ENCODE results near the gene EDEM3.

DNA sequence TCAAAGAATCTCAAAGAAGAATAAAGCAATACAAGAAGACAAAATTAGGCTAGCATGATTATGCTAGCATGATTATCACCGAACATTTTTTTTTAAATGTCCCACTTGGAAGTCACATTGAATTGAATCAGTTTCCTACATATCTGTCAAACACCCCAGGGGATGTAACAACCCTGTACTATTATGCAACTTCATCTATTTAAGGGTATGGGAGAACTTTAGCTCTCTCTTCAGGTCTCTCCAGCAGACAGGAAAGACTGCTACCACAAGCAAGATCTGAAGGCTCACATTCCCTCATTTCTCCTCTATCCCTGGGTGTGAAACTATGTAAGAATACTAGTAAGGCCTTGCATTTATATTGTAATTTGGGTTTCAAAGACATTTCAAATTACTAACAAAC, 52.8 kb downstream of the EDEM3 start:
- TF ChIP-seq, protein P1, sequence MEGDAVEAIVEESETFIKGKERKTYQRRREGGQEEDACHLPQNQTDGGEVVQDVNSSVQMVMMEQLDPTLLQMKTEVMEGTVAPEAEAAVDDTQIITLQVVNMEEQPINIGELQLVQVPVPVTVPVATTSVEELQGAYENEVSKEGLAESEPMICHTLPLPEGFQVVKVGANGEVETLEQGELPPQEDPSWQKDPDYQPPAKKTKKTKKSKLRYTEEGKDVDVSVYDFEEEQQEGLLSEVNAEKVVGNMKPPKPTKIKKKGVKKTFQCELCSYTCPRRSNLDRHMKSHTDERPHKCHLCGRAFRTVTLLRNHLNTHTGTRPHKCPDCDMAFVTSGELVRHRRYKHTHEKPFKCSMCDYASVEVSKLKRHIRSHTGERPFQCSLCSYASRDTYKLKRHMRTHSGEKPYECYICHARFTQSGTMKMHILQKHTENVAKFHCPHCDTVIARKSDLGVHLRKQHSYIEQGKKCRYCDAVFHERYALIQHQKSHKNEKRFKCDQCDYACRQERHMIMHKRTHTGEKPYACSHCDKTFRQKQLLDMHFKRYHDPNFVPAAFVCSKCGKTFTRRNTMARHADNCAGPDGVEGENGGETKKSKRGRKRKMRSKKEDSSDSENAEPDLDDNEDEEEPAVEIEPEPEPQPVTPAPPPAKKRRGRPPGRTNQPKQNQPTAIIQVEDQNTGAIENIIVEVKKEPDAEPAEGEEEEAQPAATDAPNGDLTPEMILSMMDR (IDR thresholded peaks at IDR 0.05; ENCODE audit: insufficient read depth, low read length), result no peak
- TF ChIP-seq POLR2AphosphoS5 (IDR thresholded peaks at IDR 0.05; ENCODE audit: low read depth), result no peak
- TF ChIP-seq, protein P2, sequence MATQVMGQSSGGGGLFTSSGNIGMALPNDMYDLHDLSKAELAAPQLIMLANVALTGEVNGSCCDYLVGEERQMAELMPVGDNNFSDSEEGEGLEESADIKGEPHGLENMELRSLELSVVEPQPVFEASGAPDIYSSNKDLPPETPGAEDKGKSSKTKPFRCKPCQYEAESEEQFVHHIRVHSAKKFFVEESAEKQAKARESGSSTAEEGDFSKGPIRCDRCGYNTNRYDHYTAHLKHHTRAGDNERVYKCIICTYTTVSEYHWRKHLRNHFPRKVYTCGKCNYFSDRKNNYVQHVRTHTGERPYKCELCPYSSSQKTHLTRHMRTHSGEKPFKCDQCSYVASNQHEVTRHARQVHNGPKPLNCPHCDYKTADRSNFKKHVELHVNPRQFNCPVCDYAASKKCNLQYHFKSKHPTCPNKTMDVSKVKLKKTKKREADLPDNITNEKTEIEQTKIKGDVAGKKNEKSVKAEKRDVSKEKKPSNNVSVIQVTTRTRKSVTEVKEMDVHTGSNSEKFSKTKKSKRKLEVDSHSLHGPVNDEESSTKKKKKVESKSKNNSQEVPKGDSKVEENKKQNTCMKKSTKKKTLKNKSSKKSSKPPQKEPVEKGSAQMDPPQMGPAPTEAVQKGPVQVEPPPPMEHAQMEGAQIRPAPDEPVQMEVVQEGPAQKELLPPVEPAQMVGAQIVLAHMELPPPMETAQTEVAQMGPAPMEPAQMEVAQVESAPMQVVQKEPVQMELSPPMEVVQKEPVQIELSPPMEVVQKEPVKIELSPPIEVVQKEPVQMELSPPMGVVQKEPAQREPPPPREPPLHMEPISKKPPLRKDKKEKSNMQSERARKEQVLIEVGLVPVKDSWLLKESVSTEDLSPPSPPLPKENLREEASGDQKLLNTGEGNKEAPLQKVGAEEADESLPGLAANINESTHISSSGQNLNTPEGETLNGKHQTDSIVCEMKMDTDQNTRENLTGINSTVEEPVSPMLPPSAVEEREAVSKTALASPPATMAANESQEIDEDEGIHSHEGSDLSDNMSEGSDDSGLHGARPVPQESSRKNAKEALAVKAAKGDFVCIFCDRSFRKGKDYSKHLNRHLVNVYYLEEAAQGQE (IDR thresholded peaks at IDR 0.05; ENCODE audit: insufficient replicate concordance, low read depth), result no peak
